22Rv1 (cell line): ENCODE data around the gene FIGLA.

Source experiments
- ZFX ChIP-seq: fragments of 450-650 bp; IDR thresholded peaks from 2 replicates; pipeline ENCODE4 v1.6.1; 2017; ENCODE audit warnings: antibody characterized with exemption, borderline replicate concordance
- TF ChIP-seq, protein P1 (sequence below): fragments of 450-650 bp; IDR thresholded peaks from 2 replicates; pipeline ENCODE4 v1.5.1; 2017; ENCODE audit warnings: mild to moderate bottlenecking

DNA sequence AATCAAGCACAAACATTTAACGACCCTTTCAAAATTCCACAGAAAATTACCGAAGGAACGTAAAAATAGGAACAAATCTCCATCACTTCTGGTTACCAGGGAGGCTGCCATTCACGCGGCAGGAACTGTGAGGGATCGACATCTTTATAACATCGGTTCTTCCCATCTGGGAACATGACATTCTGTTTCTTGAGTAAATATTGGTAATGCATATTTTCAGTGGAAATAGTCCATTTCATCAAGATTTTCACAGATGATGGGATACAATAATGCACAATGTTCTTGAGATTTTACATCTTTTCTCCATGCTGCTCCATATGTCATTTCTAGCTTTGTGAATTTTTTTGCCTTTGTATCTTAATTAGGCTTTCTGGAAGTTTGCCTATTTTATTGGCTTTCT lies 32.5 kb downstream of the FIGLA start:
- TF ChIP-seq, protein P1, sequence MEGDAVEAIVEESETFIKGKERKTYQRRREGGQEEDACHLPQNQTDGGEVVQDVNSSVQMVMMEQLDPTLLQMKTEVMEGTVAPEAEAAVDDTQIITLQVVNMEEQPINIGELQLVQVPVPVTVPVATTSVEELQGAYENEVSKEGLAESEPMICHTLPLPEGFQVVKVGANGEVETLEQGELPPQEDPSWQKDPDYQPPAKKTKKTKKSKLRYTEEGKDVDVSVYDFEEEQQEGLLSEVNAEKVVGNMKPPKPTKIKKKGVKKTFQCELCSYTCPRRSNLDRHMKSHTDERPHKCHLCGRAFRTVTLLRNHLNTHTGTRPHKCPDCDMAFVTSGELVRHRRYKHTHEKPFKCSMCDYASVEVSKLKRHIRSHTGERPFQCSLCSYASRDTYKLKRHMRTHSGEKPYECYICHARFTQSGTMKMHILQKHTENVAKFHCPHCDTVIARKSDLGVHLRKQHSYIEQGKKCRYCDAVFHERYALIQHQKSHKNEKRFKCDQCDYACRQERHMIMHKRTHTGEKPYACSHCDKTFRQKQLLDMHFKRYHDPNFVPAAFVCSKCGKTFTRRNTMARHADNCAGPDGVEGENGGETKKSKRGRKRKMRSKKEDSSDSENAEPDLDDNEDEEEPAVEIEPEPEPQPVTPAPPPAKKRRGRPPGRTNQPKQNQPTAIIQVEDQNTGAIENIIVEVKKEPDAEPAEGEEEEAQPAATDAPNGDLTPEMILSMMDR = no peak
- TF ChIP-seq ZFX = no peak
